ENCODE measurements around the gene NAGLU. TPM values are rescaled to one million over a fixed set of nuclear protein-coding genes. Genes with fewer than 3 reads are reported as not detected.

NAGLU gene
- total and polyA plus RNA-seq, 10 of the 15 experiments (the other 5 are each of a cell fraction or from before 2014, with no cell fraction given) = 0.23 to 27.5 (median 8.9) TPM

- TF ChIP-seq HSF1 (IDR thresholded peaks at IDR 0.05; ENCODE audit: low read depth, low read length) (no peak), YBX1 (IDR thresholded peaks at IDR 0.05) (no peak), ZNF384 (IDR thresholded peaks at IDR 0.05; ENCODE audit: borderline replicate concordance, low read depth, low read length) (no peak), FOS (IDR thresholded peaks at IDR 0.05; ENCODE audit: borderline replicate concordance, extremely low read depth, insufficient read length) (no peak), ZBTB11 (CRISPR knock-in tag; IDR thresholded peaks at IDR 0.05) (no peak), NR2F1 (conservative IDR thresholded peaks at IDR 0.05) (peak; percentile 36; the same call in 1 of the 2 replicates), KDM1A (IDR thresholded peaks at IDR 0.05; ENCODE audit: borderline replicate concordance) (no peak), POLR2A (IDR thresholded peaks at IDR 0.05; ENCODE audit: low read depth, low read length) (no peak; the same call in none of the 2 replicates), HDAC6 (IDR thresholded peaks at IDR 0.05; ENCODE audit: unreplicated experiment) (no peak), POLR2AphosphoS5 (IDR thresholded peaks at IDR 0.05; ENCODE audit: low read length) (peak; percentile 90), TBL1XR1 (IDR thresholded peaks at IDR 0.05; ENCODE audit: low read depth, low read length) (peak; percentile 85; the same call in 1 of the 2 replicates), IRF5 (IDR thresholded peaks at IDR 0.05; ENCODE audit: borderline replicate concordance) (peak; percentile 92), NRF1 (conservative IDR thresholded peaks at IDR 0.05; ENCODE audit: low read depth, low read length) (no peak), MTA3 (IDR thresholded peaks at IDR 0.05; ENCODE audit: borderline replicate concordance, low read length) (no peak; the same call in 1 of the 2 replicates), ZZZ3 (IDR thresholded peaks at IDR 0.05; ENCODE audit: control insufficient read depth, insufficient read length, low read depth) (no peak), POU2F2 (IDR thresholded peaks at IDR 0.05; ENCODE audit: borderline replicate concordance, low read depth, low read length) (peak; percentile 66; the same call in 1 of the 3 replicates), JUND (IDR thresholded peaks at IDR 0.05; ENCODE audit: low read depth, low read length) (no peak), RELA (IDR thresholded peaks at IDR 0.05; ENCODE audit: borderline replicate concordance, partially characterized antibody) (peak; percentile 21), RAD21 (IDR thresholded peaks at IDR 0.05; ENCODE audit: insufficient read depth, low read depth, low read length) (no peak), CREM (IDR thresholded peaks at IDR 0.05; ENCODE audit: low read depth) (peak; percentile 63), PAX8 (IDR thresholded peaks at IDR 0.05) (no peak), TARDBP (IDR thresholded peaks at IDR 0.05; ENCODE audit: borderline replicate concordance) (peak; percentile 73; the same call in 1 of the 2 replicates), MYB (IDR thresholded peaks at IDR 0.05; ENCODE audit: borderline replicate concordance, low read depth, low read length) (0 out of 2 replicates have a peak, but pooled peaks have one; percentile 57), GABPA (IDR thresholded peaks at IDR 0.05; ENCODE audit: low read depth) (peak; percentile 92), ZBTB33 (IDR thresholded peaks at IDR 0.05) (no peak)
Measured at GRCh38 chr17:42561897-42562387, 25.9 kb downstream of the NAGLU start, which contains the start of gene COASY (continued).

All from GM12878 (cell line).